Heart right ventricle (tissue), 16 donors: ENCODE measurements around the gene VPS8. TPM values are rescaled to one million over a fixed set of nuclear protein-coding genes. Genes with fewer than 3 reads are reported as not detected.

Experiments
- ATAC-seq, 8 donors: fragments of 200-7000 bp; cut with Tn5 transposase; one replicate each; pipeline ENCODE4 v1.9.1; 2020; ENCODE audit warnings: mild to moderate bottlenecking in 8 of 8, moderate library complexity in 8 of 8, moderate number of reproducible peaks in 1 of 8
- DNase-seq, 2 donors: peaks; one replicate each; pipeline ENCODE4 v3.0.0-alpha.2; 2020
- H3K27ac ChIP-seq, 10 donors: fragments of 200-600 bp; sonication (generic) in 2 of 10; one replicate each; pipeline versions ENCODE4 v1.5.0 to v1.8.0; 2020 to 2022; ENCODE audit warnings: mild to moderate bottlenecking in 3 of 10
- H3K27me3 ChIP-seq, 7 donors: fragments of 200-600 bp; one replicate each; pipeline ENCODE4 v1.8.0; 2021 to 2022; ENCODE audit warnings: mild to moderate bottlenecking in 2 of 7
- H3K36me3 ChIP-seq, 9 donors: fragments of 200-600 bp; sonication (generic) in 1 of 9; one replicate each; pipeline versions ENCODE4 v1.5.0 to v1.8.0; 2020 to 2022; ENCODE audit warnings: mild to moderate bottlenecking in 2 of 9
- H3K4me1 ChIP-seq, 9 donors: fragments of 200-600 bp; sonication (generic) in 1 of 9; one replicate each; pipeline versions ENCODE4 v1.5.0 to v1.8.0; 2020 to 2022; ENCODE audit warnings: mild to moderate bottlenecking in 4 of 9
- H3K4me3 ChIP-seq, 10 donors: fragments of 200-600 bp; sonication (generic) in 2 of 10; one replicate each; pipeline versions ENCODE4 v1.5.0 to v1.8.0; 2020 to 2022; ENCODE audit warnings: mild to moderate bottlenecking in 7 of 10, moderate library complexity in 2 of 10
- H3K9me3 ChIP-seq, 11 donors: fragments of 200-600 bp in 10 of 11; sonication (generic) in 2 of 11; one replicate each; pipeline versions ENCODE4 v1.5.0 to v1.8.0; 2013 to 2022; ENCODE audit warnings: mild to moderate bottlenecking in 2 of 11, control low read depth in 1 of 11, moderate library complexity in 1 of 11
- CTCF ChIP-seq, 9 donors: fragments of 200-600 bp; sonication (generic) in 2 of 9; IDR thresholded peaks; one replicate each; pipeline versions ENCODE4 v1.5.0 to v1.8.0; 2021 to 2022; ENCODE audit warnings: antibody characterized with exemption in 9 of 9, mild to moderate bottlenecking in 5 of 9, moderate library complexity in 1 of 9
- WGBS, 2 donors: extraction: QIAGEN DNeasy Blood & Tissue Kit; methylation state at CpG; one replicate each; pipeline ENCODE4 v1.1.7; 2013; ENCODE audit warnings: inconsistent platforms in 1 of 2; 5-methylcytosine and 5-hydroxymethylcytosine counted together
- intact Hi-C, 10 donors: fragments of 100-400 bp; cut with DNase I; formaldehyde crosslinking; loops; one replicate each; pipeline versions ENCODE4 v1.11.1 to v1.14.2; 2022
- polyA plus RNA-seq, 2 donors: library from polyadenylated mRNA; stranded (reverse); fragments of 200-250 nt; gene quantifications; one replicate each; pipeline ENCODE4 v1.2.3, GENCODE V29; 2013
- total RNA-seq, 10 donors: library from RNA; stranded (reverse); fragmentation: NEBNext Ultra II Directional in 3 of 10; extraction: Animal tissue kit (Norgen Biotek cat#: 25700) in 3 of 10; gene quantifications; one replicate each; pipeline versions ENCODE4 v1.2.1 to v1.2.4, GENCODE V29; 2021 to 2023
- donor health status: Arrhythmogenic right ventricular cardiomyopathy.
- donor health status: ischemic (EF 13 %, LVEDD 7.1; RV severe dilation, severe dysfunction).
- donor health status: healthy with polysubstance abuse.
- donor health status: DM: no; HTN: yes; CAD: no.
- donor health status: DM: no; HTN: no; CAD: no.
- donor health status: ischemic (EF 25% LVEDD 6.9; RV normal size, moderate dysfunction).
- donor health status: ischemic (EF 25% LVEDD 5.7; RV mildly dilated, moderate dysfunction).
- donor health status: healthy.
- donor health status: DM: yes; HTN: yes; CAD: no.
- donor health status: Ischemic cardiomyopathy.
- donor health status: ischemic (EF 35%, LVEDD 5.7; RV mildly dilated, moderate dysfunction).
- donor health status: nonischemic (EF 11% LVEDD 7.7; RV severe dilation, severe dysfunction).
- donor health status: DM: yes; HTN: yes; CAD: no.
- donor health status: PGD.
- donor health status: ischemic (EF 29% LVEDD 5.4; RV normal size, mild dysfunction).
- donor health status: nonischemic (EF 23%, LVEDD 6.1; RV moderate dilation, normal function).

VPS8 gene
- total and polyA plus RNA-seq, 12 donors, result 11.1 to 123 (median 80.6) TPM

- Histone ChIP-seq H3K36me3 (peaks cover 0 to 95% (median 5%) of the 10 kb centered on the region in 9 donors), H3K27me3 (no peaks in the 10 kb centered on the region), H3K4me1 (peaks cover 0 to 4% (median 1%) of the 10 kb centered on the region in 9 donors), H3K9me3 (no peaks in the 10 kb centered on the region), H3K4me3 (no peak overlapping the region), H3K27ac (no peak overlapping the region)
- WGBS, 2 donors, result 78 to 90% methylated on average over 2 of the region's 2 CpGs
- no peak for TF ChIP-seq CTCF (IDR thresholded peaks at IDR 0.05)
- DNase-seq (no peak), ATAC-seq (no peak)
- intact Hi-C loops, result no loop called here
These were observed 129.4 kb downstream of the VPS8 start for GRCh38 chr3:184941408-184941807.

- no peak for TF ChIP-seq CTCF (IDR thresholded peaks at IDR 0.05)
- WGBS, 2 donors, result 96% methylated on average over 3 of the region's 3 CpGs
- Histone ChIP-seq H3K27me3 (no peaks in the 10 kb centered on the region), H3K27ac (no peak overlapping the region), H3K4me3 (no peak overlapping the region), H3K36me3 (peaks cover 0 to 87% (median 0%) of the 10 kb centered on the region in 9 donors), H3K9me3 (no peaks in the 10 kb centered on the region), H3K4me1 (peaks cover 0 to 15% (median 10%) of the 10 kb centered on the region in 9 donors)
- DNase-seq (no peak), ATAC-seq (no peak)
- intact Hi-C loops, result no loop called here
These were observed 130.8 kb downstream of the VPS8 start for GRCh38 chr3:184942735-184943134.

- no peak for TF ChIP-seq CTCF (IDR thresholded peaks at IDR 0.05)
- H3K27me3 ChIP-seq, result no peaks in the 10 kb centered on the region
- no peak for ATAC-seq
- 73% methylated on average over 3 of the region's 3 CpGs for WGBS, 2 donors
- intact Hi-C loops, result no loop called here
- H3K9me3 ChIP-seq, result no peaks in the 10 kb centered on the region
- H3K27ac ChIP-seq, result no peak overlapping the region
- H3K4me1 ChIP-seq, result peaks cover 0 to 15% (median 10%) of the 10 kb centered on the region in 9 donors
- peaks cover 0 to 84% (median 0%) of the 10 kb centered on the region in 9 donors for H3K36me3 ChIP-seq
- no peak overlapping the region for H3K4me3 ChIP-seq
- no peak for DNase-seq
These were observed 132.3 kb downstream of the VPS8 start for GRCh38 chr3:184944241-184944640.

- intact Hi-C loops, result no loop called here
- TF ChIP-seq CTCF (IDR thresholded peaks at IDR 0.05), result no peak
- Histone ChIP-seq H3K27me3 (no peaks in the 10 kb centered on the region), H3K4me1 (peaks cover 0 to 15% (median 10%) of the 10 kb centered on the region in 9 donors), H3K36me3 (peaks cover 0 to 79% (median 0%) of the 10 kb centered on the region in 9 donors), H3K9me3 (no peaks in the 10 kb centered on the region), H3K27ac (peak overlapping the region in 3 of 10 donors; percentile 27 to 66 (median 32)), H3K4me3 (no peak overlapping the region)
- WGBS, 2 donors, result 56 to 66% methylated on average over 7 of the region's 7 CpGs
- no peak for DNase-seq
- peak in 6 of 8 donors; percentile 13 to 79 (median 64) for ATAC-seq
These were observed 134.1 kb downstream of the VPS8 start for GRCh38 chr3:184945886-184946625.
